GM21367 (cell line): Measurements from ENCODE around the gene ARPC4.
A peak's percentile ranks its signal among the peaks of the same experiment; 100 is the strongest.

Source experiments
- ATAC-seq: cut with Tn5 transposase; IDR thresholded peaks from one replicate; pipeline ENCODE4 v1.9.1; 2021; ENCODE audit not compliant: unreplicated experiment

Gene ARPC4

DNA sequence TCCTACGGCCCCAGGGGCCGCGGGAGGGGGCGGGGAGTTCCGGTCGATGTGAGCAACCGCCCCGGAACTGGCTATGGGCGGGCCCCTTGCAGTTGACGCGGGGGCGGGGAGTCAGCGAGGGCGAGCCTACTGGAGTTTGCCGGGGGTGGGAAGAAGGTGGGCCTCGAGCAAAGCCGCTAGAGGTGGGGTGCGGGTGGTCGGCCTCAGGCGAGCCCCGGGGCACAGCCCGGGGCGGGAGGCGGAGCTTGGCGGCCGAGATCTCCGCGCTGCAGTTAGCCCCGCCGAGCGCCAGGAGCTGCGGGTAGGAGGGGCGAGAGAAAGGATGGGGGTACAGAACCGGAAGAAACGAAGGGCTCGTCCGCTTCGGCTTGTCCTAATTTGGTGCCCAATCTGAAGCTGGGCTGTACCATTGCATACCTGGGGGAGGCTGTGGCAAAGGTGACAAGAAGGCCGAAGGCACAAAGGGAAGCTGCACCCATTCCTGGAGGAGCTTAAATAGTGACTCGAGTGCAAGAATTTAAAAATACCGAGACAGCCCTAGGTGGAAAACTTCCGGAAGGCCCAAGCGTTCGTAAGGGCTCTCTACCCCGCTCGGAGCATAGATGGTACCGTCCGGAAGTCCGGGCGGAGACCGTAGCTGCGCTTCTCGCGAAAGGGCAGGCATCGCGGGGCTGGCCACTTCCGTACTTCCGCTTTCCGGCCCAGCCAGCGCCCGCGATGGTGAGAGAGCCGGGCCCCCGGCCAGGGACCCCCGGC lies at the start of gene ARPC4, which contains the start of gene TADA3:
TSS of gene ARPC4 (plus strand) at position 678 of the 756 bp plus-strand sequence. CDS start at position 718, 40 bp downstream.
TSS of gene TADA3 (minus strand) at position 69 of the 756 bp plus-strand sequence. CDS start 1,007 bp downstream, outside the sequence.
- ATAC-seq, result peak; percentile 72

DNA sequence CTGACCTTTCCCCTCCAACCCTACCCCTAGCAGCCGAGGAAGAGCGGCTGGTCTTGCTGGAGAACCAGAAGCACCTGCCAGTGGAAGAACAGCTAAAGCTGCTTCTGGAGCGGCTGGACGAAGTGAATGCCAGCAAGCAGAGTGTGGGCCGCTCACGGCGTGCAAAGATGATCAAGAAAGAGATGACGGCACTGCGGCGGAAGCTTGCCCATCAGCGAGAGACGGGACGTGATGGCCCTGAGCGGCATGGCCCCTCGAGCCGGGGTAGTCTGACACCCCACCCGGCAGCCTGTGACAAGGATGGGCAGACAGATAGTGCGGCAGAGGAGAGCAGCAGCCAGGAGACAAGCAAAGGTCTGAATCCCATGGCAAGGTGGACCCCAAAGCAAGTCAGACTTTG lies 49.3 kb upstream of the ARPC4 start:
- no peak for ATAC-seq

DNA sequence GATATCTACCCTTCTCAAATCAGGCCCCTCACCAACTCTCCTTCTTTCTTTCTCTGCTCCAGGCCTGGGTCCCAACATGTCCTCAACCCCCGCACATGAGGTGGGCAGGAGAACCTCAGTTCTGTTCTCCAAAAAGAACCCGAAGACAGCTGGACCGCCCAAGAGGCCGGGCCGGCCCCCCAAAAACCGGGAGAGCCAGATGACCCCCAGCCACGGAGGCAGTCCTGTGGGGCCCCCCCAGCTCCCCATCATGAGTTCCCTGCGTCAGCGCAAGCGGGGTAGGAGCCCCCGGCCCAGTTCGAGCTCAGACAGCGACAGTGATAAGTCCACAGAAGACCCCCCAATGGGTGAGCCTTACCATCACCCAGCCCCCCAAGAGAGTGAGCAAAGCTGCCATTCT lies 48.7 kb upstream of the ARPC4 start:
- ATAC-seq, result no peak

DNA sequence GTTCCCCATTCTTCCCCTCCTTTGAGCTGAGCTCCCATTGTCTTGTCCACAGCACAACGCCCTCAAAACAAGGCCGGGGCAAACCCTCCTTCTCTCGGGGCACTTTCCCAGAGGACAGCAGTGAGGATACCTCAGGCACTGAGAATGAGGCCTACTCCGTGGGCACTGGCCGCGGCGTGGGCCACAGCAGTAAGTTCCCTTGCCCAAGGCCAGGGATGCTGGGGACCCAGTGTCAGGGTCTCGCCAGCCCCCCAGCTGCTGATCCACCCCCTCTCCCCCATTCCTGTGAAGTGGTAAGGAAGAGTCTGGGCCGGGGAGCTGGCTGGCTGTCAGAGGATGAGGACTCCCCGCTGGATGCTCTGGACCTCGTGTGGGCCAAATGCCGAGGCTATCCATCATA lies 47.4 kb upstream of the ARPC4 start:
- ATAC-seq, result no peak

DNA sequence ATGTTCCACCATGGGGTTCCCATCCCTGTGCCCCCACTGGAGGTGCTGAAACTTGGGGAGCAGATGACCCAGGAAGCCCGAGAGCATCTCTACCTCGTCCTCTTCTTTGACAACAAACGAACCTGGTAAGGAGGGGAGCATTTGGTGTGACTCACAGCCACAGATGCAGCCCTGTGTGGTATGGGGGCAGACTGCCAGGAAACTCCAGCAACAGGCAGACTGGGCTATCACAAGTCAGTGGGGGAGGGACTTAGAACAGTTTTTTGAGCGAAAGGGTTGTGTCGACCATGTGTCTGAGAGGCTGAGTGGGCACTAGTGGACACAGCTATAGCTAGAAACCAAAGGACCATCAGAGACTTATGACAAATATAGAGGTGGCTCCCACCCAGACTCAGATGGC lies 46.6 kb upstream of the ARPC4 start:
- no peak for ATAC-seq

DNA sequence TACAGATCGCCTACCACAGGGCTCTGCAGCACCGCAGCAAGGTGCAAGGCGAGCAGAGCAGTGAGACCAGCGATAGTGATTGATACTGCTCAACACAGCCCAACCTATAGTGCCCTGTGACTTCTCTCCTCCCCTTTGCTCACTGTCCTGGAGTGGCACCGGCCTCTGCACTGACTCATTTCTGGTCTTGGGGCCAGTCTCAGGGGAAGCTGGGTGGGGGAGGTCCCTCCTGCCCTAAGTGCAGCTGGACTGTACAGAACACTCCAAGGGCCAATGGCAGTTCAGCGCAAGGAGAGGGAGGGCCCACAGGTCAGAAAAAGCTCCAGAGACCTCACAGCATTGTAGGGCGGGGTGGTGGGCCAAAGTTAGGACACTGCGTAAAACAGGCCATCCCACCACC lies 45.6 kb upstream of the ARPC4 start:
- no peak for ATAC-seq

DNA sequence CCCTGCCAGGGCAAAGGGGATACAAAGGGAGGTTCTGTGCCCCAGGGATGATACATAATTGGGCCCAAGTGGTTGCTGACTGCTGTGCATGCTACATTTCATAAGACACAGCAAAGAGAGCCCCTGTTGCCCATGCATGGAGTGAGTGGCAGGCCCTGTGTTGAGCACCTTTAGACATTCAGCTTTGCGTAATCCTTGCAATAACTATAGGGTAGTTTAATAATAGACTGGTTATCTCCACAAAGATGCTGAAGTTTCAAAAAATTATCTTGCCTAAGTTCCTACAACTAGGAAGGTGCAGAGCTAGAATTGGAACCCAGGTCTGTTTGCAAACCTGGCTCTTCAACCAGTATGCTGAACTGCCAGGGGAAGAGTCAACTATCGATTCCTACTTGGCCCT lies 44.9 kb upstream of the ARPC4 start:
- no peak for ATAC-seq

DNA sequence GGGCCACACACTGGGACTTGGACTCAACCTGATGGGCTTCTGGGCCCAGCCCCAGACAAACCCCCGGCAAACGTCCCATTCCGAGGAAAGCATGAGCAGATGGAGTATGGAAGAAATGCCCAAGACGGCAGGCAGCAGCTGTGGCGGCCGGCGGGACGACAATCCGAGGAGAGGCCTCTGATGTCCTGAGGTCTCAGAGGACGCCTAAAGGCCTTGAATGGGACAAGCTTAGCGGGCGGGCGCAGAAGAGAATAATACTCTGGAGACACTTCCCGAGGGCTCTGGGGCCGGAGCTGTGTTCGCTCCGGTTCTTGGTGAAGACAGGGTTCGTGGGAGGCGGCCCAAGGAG lies 43.6 kb upstream of the ARPC4 start:
- no peak for ATAC-seq

DNA sequence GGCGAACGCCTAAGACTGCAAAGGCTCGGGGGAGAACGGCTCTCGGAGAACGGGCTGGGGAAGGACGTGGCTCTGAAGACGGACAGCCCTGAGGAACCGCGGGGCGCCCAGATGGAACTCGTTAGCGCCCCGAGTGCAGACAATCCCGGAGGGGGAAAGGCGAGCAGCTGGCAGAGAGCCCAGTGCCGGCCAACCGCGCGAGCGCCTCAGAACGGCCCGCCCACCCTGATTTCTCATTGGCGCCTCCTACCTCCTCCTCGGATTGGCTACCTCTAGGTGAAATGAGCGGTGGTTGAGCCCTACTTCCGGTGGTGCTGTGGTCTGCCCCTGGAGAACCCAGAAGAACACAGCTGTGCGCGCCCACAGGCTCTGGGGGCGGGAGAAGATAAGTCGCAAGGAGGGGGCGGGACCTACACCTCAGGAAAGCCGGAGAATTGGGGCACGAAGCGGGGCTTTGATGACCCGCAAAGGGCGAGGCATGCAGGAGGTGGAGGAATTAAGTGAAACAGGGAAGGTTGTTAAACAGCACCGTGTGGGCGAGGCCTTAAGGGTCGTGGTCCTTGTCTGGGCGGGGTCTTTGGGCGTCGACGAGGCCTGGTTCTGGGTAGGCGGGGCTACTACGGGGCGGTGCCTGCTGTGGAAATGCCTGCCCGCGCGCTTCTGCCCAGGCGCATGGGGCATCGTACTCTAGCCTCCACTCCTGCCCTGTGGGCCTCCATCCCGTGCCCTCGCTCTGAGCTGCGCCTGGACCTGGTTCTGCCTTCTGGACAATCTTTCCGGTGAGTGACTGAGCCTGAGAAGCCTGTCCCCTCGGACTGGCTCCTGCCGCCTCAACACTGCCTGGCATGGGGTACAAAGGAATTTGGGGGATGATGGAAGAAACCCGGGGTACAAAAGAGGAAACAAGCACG lies 43.0 kb upstream of the ARPC4 start, which contains the start of gene OGG1:
TSS of gene OGG1 (plus strand) at position 308 of the 911 bp plus-strand sequence. CDS start at position 643, 335 bp downstream.
- ATAC-seq, result peak; percentile 86

DNA sequence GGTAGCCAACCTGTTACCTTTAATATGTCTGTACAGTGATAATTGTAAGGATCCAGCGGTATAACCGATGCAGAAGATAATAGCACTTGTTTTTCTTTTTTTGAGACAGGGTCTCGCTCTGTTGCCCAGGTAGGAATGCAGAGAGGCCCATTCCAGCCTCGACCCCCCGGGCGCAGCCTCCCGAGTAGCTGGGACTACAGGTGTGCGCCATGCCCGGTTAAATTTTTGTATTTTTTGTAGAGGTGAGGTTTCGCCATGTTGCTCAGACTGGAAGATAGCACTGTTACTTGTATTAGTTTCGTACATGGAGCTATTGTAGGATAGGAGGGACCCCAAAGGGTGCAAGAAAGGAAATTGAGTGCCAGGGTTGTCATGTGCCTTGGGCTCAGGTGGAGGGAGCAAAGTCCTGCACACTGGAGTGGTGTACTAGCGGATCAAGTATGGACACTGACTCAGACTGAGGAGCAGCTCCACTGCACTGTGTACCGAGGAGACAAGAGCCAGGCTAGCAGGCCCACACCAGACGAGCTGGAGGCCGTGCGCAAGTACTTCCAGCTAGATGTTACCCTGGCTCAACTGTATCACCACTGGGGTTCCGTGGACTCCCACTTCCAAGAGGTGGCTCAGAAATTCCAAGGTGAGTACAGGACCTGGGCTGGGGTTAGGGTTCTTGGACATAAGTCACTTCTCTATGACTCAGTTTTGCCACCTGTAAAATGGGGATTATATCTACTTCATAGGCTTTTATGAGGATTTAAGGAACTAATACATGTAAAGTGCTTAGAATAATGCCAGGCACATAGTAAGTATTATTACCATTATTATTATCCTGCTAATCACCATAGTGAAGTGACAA lies 42.1 kb upstream of the ARPC4 start:
- no peak for ATAC-seq

DNA sequence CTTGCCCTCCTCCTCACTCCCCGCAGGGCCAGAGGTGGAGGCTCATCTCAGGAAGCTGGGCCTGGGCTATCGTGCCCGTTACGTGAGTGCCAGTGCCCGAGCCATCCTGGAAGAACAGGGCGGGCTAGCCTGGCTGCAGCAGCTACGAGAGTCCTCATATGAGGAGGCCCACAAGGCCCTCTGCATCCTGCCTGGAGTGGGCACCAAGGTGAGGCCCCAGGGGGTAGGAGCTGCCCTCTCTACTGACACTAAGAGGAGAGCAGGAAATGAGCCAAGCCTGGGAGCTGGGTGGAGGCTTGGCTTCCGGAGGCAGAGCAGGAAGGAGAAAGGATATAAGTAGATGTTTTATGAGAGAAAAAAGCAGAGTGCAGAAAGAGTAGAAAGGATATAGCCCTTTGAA lies 38.2 kb upstream of the ARPC4 start:
- ATAC-seq, result no peak

DNA sequence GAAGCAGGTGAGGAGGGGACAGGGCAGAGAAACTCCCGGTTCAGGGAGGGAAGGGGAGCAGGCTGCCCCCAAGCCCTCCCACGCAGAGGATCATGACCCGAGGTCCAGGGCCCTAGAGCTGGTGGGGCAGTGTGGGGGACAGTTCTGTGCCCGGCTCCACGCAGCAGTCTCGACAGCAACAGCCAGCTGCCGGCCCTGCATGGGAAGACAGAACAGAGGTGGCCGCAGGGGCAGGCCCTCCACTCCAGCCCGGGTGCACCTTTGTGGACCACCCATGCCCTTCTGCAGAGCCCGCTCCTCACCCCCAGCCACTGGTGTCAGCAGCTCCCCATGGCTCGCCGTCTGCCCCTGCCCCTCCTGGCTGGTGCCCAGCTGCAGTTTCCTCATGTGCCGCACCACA lies 35.5 kb upstream of the ARPC4 start:
- no peak for ATAC-seq

DNA sequence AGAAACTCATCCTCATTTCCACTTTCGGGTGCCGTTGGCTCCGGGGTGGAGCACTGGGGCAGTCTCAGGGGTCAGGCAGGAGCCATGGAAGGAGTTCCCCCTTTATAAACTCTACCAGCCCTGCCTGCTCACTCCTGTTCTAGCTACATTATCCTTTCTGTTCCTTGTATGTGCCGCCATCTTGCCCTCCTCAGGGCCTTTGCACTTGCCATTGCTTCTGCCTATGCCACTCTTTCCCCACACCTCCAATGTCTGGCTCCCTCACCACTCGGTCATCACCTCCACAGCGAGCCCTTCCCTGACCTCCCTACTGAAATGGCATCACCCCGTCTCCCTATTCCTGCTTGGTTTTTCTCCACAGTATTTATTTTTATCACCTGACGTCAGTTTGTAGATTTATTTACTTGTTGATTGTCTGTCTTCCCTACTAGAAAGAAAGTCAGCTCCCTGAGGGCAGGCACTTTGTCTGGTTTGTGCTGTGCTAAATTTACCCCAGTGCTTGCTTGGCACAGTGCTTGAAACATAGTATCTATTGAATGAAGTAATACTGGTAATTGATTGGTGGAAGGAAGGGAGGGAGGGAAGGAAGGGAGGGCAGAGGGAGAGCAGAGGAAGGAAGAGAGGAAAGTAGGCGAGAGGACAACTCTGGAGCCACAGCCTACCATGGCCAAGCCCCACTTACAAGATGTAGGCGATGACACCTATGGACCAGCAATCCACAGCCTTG lies 31.9 kb upstream of the ARPC4 start:
- no peak for ATAC-seq

DNA sequence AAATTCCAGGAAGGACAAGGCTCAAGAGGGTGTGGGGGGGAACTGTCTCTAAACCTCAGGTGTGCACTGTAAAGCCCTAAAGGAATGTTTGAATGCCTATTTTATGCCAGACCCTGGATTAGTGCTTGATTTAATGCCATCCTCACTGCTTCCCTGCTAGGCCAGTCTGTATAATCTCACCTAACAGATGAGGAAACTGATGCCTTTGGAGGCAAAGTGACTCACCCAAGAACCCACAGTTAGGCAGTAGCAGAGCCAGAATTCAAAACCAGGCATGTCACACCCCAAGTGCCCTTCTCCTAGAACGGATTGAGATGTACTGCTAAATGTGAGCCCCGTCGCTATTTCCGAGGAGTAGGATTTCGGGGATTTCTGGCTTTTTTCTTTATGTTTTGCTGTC lies 31.0 kb upstream of the ARPC4 start:
- ATAC-seq, result no peak

DNA sequence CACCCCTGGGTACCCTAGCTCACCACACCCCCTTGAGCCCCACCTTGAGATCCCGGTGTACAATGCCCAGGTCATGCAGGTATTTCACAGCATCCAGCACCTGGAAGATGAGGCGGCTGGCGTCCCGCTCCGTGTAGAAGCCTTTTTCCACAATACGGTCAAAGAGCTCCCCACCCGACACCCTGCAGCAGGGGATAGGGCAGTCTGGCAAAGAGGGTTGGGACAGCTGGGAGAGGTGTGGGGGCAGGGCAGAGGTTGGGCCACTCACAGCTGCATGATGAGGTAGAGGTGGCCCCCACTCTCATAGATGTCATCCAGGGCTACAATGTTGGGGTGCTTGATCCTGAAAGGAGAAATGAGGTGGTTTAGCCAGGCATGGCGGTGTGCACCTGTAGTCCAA lies 30.0 kb upstream of the ARPC4 start:
- ATAC-seq, result no peak

DNA sequence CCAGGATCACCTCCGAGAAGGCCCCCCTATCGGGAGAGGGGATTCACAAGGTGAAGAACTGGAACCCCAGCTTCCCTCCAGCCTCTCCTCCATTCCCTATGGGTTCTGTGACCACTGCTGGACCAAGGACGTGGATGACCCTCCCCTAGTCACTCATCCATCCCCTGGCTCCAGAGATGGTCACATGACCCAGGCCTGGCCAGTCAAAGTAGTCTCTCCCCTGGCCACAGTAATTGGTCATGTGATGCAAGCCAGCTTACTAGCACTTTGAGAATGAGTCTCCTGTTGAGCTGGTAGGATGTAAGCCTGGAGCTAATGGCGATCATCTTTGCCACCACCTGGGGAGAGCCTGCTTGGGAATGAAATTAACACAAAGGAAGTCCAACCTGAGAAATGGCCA lies 27.0 kb upstream of the ARPC4 start:
- no peak for ATAC-seq

DNA sequence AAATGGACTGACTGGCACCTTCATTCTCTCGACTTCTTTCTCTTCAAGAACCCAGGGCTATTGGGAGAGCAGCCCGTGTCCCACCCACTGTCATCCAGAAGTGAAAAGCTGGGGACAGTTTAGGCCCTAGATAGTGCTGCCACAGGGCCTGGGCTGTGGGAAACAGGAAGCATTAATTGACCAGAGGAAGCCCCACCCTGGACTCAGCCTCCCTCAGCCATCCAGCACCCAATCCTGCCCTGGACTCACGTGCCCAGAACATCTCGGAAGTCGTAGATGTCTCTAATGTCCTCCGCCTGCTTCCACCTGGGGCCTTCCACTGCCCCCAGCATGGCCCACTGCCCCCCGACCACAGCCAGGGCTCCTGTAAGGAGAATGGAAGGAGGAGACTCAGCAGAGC lies 25.5 kb upstream of the ARPC4 start:
- no peak for ATAC-seq

DNA sequence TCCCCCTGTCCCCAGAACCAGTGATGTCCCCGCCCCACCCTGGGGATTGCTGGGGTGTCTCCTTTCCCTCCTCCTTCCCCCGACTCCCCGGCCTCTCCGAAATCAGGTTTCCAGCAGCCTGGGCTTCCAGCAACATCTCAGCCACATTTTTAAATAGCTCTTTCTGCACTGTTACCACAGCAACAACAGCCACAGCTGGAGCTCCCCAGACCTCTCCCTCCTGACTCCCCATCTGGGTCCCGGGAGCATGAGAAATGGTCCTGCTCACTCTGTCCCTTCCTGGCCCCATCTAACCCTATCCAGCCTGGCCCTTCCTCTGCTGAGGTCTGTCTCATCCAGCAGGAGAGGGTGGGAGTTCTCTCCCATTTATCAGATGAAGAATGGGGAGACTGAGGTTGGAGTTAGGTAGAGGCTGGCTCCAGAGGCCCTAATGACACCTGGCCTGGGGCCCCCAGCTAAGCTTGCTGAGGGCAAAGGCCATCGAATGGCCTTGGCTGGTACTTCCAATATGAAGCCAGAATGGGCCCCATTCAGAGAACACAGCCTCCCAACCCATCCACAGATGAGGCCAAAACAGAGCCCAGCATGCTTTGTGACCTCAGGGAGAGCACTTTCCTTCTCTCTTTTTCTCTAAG lies 24.6 kb upstream of the ARPC4 start:
- no peak for ATAC-seq

DNA sequence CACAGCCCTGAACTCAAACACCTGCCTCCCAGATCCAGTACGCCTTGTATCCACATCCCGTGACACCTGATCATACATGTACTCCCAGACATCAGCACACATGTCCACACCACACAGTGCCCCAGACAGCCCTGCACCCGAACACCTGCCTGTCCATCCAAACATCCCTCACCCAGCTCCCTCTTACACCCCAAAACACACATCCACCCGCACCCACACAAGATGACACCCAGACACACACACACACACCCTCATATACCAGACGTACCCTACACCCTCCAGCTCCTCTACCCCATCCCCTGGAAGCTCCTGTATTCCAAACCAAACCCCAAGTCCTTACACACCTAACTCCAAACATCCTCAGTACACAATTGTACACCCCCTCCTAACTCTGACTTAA lies 23.9 kb upstream of the ARPC4 start:
- no peak for ATAC-seq
